Testis (tissue), 2 donors: ENCODE data around the gene KCNN2.

Source experiments
- POLR2A ChIP-seq: fragments of 450-650 bp; IDR thresholded peaks from one replicate; pipeline ENCODE4 v1.6.1; 2017; ENCODE audit warnings: antibody characterized with exemption, mild to moderate bottlenecking, moderate library complexity
- TF ChIP-seq, protein P1 (sequence below), 3 experiments: fragments of 450-650 bp in 2 of 3; fragments of 200-600 bp in 1 of 3; sonication (generic) in 1 of 3; IDR thresholded peaks; one replicate each; pipeline ENCODE4 v1.5.1; 2016 to 2019; ENCODE audit warnings: antibody characterized with exemption in 3 of 3, mild to moderate bottlenecking in 2 of 3, moderate library complexity in 1 of 3

DNA sequence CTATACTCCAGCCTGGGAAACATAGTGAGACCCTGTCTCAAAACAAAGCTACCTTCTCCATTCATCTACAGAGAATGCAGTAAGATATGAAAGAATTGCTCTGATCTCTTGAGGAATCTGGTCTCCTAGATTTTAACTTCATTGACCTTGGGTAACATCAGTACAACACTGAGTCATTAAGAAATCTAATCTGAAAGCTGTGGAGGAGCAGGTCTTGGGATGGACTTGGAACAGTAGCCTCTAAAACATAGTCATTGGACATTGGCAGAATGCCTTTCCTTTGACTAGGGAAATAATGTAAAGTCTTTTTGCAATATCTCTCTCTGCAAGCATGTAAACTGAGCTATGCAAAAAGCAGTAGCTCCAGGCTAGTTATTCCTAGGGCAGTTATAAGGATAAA lies 58.1 kb downstream of the KCNN2 start:
- TF ChIP-seq, protein P1, sequence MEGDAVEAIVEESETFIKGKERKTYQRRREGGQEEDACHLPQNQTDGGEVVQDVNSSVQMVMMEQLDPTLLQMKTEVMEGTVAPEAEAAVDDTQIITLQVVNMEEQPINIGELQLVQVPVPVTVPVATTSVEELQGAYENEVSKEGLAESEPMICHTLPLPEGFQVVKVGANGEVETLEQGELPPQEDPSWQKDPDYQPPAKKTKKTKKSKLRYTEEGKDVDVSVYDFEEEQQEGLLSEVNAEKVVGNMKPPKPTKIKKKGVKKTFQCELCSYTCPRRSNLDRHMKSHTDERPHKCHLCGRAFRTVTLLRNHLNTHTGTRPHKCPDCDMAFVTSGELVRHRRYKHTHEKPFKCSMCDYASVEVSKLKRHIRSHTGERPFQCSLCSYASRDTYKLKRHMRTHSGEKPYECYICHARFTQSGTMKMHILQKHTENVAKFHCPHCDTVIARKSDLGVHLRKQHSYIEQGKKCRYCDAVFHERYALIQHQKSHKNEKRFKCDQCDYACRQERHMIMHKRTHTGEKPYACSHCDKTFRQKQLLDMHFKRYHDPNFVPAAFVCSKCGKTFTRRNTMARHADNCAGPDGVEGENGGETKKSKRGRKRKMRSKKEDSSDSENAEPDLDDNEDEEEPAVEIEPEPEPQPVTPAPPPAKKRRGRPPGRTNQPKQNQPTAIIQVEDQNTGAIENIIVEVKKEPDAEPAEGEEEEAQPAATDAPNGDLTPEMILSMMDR (IDR thresholded peaks at IDR 0.05) = no peak
- TF ChIP-seq POLR2A = no peak
